HCT116 (cell line): ENCODE measurements around the gene GPR62. TPM values are rescaled to one million over a fixed set of nuclear protein-coding genes. Genes with fewer than 3 reads are reported as not detected.

ENCODE experiments used
- ATAC-seq: fragments of 200-7000 bp; cut with Tn5 transposase; 2 replicates; pipeline ENCODE4 v1.9.1; 2020; ENCODE audit warnings: mild to moderate bottlenecking, moderate library complexity
- BruUV-seq: library from RNA; stranded (reverse); fragments of 400-500 nt; replicated peaks from 2 replicates; lab custom pipeline; 2021; lab: Mats Ljungman, UMichigan
- CTCF ChIA-PET: fragments of 300-600 bp; sonication (Branson Sonifier 250); formaldehyde crosslinking; loops from one replicate; lab custom pipeline; 2021; ENCODE audit warnings: antibody characterized with exemption; lab: Charles Lee
- POLR2A ChIA-PET: fragments of 300-600, 350-600 bp; sonication (Branson Sonifier 250); formaldehyde crosslinking; loops from one replicate; lab custom pipeline; 2021; ENCODE audit warnings: antibody characterized with exemption; lab: Charles Lee
- RAD21 ChIA-PET, 2 experiments: fragments of 300-600 bp; sonication (Branson Sonifier 250); formaldehyde crosslinking; loops; one replicate each; lab custom pipeline; 2023; ENCODE audit warnings: low total read pairs in 2 of 2; ENCODE audit not compliant: uncharacterized antibody in 2 of 2, unreplicated experiment in 2 of 2, low non-redundant PET in 1 of 2; lab: Charles Lee
- DNase-seq: peaks from one replicate; pipeline ENCODE4 v3.0.0-alpha.2; 2010; ENCODE audit warnings: low read depth, low spot score
- H2AFZ ChIP-seq: fragments of 200-600 bp; shearing (Covaris generic), sonication (generic); 2 replicates; pipeline ENCODE4 v1.6.1; 2017; ENCODE audit warnings: low read depth, mixed run types, mixed read lengths, antibody characterized with exemption, low read length; ENCODE audit not compliant: poor library complexity, severe bottlenecking
- H3K27ac ChIP-seq: 2 replicates; pipeline ENCODE4 v1.5.1; 2012; ENCODE audit warnings: low read depth, low read length
- H3K27me3 ChIP-seq: fragments of 200-600 bp; sonication (generic); 2 replicates; pipeline ENCODE4 v1.6.1; 2016; ENCODE audit warnings: mixed run types, low read length, mixed read lengths; ENCODE audit not compliant: insufficient read depth
- H3K36me3 ChIP-seq, 2 experiments: fragments of 200-500 bp in 1 of 2; fragments of 200-600 bp in 1 of 2; sonication (Bioruptor generic) in 1 of 2; sonication (generic) in 1 of 2; 2 replicates each; pipeline versions ENCODE4 v1.5.1 to v1.6.1; 2014 to 2016; ENCODE audit warnings: low read length in 2 of 2, inconsistent platforms in 1 of 2, mixed read lengths in 1 of 2, mixed run types in 1 of 2; ENCODE audit not compliant: insufficient read depth in 2 of 2, control insufficient read depth in 1 of 2
- H3K4me1 ChIP-seq, 2 experiments: fragments of 200-600 bp in 1 of 2; sonication (generic) in 1 of 2; 2 replicates each; pipeline versions ENCODE4 v1.5.1 to v1.6.1; 2012 to 2017; ENCODE audit warnings: low read length in 2 of 2, inconsistent platforms in 1 of 2, mild to moderate bottlenecking in 1 of 2, mixed read lengths in 1 of 2, mixed run types in 1 of 2, moderate library complexity in 1 of 2; ENCODE audit not compliant: insufficient read depth in 2 of 2, control insufficient read depth in 1 of 2
- H3K4me2 ChIP-seq: fragments of 200-600 bp; sonication (generic); 2 replicates; pipeline ENCODE4 v1.6.1; 2017; ENCODE audit warnings: mixed run types, low read length, mixed read lengths
- H3K4me3 ChIP-seq, 2 experiments: fragments of 200-600 bp in 1 of 2; sonication (generic) in 1 of 2; replicated peaks in 1 of 2; 2 replicates each; pipeline ENCODE4 v1.5.1; 2011 to 2016; ENCODE audit warnings: low read length in 2 of 2, control low read depth in 1 of 2, low read depth in 1 of 2, mild to moderate bottlenecking in 1 of 2, mixed read lengths in 1 of 2, mixed run types in 1 of 2
- H3K79me2 ChIP-seq: fragments of 200-600 bp; sonication (generic); 2 replicates; pipeline ENCODE4 v1.6.1; 2017; ENCODE audit warnings: mild to moderate bottlenecking, mixed run types, low read length, moderate library complexity, mixed read lengths; ENCODE audit not compliant: insufficient read depth
- H3K9ac ChIP-seq: fragments of 200-600 bp; sonication (generic); 2 replicates; pipeline ENCODE4 v1.6.1; 2016; ENCODE audit warnings: low read length, mixed read lengths
- H3K9me2 ChIP-seq: fragments of 200-600 bp; sonication (generic), shearing (Covaris generic); 2 replicates; pipeline ENCODE4 v1.6.1; 2017; ENCODE audit warnings: mixed run types, mild to moderate bottlenecking, moderate library complexity; ENCODE audit not compliant: insufficient read depth
- H3K9me3 ChIP-seq, 2 experiments: fragments of 200-500 bp in 1 of 2; fragments of 200-600 bp in 1 of 2; sonication (Bioruptor generic) in 1 of 2; sonication (generic) in 1 of 2; 2 replicates each; pipeline ENCODE4 v1.6.1; 2014 to 2017; ENCODE audit warnings: low read length in 2 of 2, mixed read lengths in 2 of 2, inconsistent platforms in 1 of 2, low read depth in 1 of 2, mild to moderate bottlenecking in 1 of 2, mixed run types in 1 of 2, moderate library complexity in 1 of 2; ENCODE audit not compliant: control insufficient read depth in 1 of 2, insufficient read depth in 1 of 2
- H4K20me1 ChIP-seq: fragments of 200-600 bp; sonication (generic), shearing (Covaris generic); 2 replicates; pipeline ENCODE4 v1.6.1; 2017; ENCODE audit warnings: mixed run types, mild to moderate bottlenecking, moderate library complexity; ENCODE audit not compliant: insufficient read depth
- ELF1 ChIP-seq: IDR thresholded peaks from 2 replicates; pipeline ENCODE4 v1.6.1; 2012; ENCODE audit warnings: low read depth, borderline replicate concordance
- EZH2phosphoT487 ChIP-seq: fragments of 200-600 bp; IDR thresholded peaks from 2 replicates; pipeline ENCODE4 v1.6.1; 2018; ENCODE audit warnings: antibody characterized with exemption, borderline replicate concordance
- TCF7L2 ChIP-seq: IDR thresholded peaks from 2 replicates; pipeline ENCODE4 v1.7.0; 2011; ENCODE audit warnings: borderline replicate concordance, inconsistent platforms; ENCODE audit not compliant: insufficient read depth, insufficient read length; ENCODE audit errors: extremely low read depth
- intact Hi-C: fragments of 100-400 bp; cut with micrococcal nuclease; formaldehyde crosslinking; loops from 2 replicates; pipeline ENCODE4 v1.10.0; 2022
- total RNA-seq: library from RNA; stranded (reverse); gene quantifications from one replicate; pipeline ENCODE4 v1.2.1, GENCODE V29; 2021; ENCODE audit not compliant: unreplicated experiment
- TF ChIP-seq, protein P1 (sequence below): IDR thresholded peaks from 2 replicates; pipeline ENCODE4 v1.6.1; 2012; ENCODE audit warnings: low read depth

GPR62 gene
- total RNA-seq, 1 experiment from 2014 or later = not detected

- TF ChIP-seq, protein P1, sequence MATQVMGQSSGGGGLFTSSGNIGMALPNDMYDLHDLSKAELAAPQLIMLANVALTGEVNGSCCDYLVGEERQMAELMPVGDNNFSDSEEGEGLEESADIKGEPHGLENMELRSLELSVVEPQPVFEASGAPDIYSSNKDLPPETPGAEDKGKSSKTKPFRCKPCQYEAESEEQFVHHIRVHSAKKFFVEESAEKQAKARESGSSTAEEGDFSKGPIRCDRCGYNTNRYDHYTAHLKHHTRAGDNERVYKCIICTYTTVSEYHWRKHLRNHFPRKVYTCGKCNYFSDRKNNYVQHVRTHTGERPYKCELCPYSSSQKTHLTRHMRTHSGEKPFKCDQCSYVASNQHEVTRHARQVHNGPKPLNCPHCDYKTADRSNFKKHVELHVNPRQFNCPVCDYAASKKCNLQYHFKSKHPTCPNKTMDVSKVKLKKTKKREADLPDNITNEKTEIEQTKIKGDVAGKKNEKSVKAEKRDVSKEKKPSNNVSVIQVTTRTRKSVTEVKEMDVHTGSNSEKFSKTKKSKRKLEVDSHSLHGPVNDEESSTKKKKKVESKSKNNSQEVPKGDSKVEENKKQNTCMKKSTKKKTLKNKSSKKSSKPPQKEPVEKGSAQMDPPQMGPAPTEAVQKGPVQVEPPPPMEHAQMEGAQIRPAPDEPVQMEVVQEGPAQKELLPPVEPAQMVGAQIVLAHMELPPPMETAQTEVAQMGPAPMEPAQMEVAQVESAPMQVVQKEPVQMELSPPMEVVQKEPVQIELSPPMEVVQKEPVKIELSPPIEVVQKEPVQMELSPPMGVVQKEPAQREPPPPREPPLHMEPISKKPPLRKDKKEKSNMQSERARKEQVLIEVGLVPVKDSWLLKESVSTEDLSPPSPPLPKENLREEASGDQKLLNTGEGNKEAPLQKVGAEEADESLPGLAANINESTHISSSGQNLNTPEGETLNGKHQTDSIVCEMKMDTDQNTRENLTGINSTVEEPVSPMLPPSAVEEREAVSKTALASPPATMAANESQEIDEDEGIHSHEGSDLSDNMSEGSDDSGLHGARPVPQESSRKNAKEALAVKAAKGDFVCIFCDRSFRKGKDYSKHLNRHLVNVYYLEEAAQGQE = no peak
- TF ChIP-seq ELF1 = no peak
- TF ChIP-seq EZH2phosphoT487 = no peak
- no peak for TF ChIP-seq TCF7L2
- Histone ChIP-seq H3K27ac (no peak overlapping the region), H3K79me2 (no peaks in the 10 kb centered on the region; the same call in 1 of the 2 replicates), H3K4me3 (no peak overlapping the region), H3K4me1 (peaks cover 6 to 9% of the 10 kb centered on the region in 2 experiments), H3K9ac (no peak overlapping the region), H3K4me2 (no peak overlapping the region), H3K9me2 (no peaks in the 10 kb centered on the region), H3K36me3 (0 out of 4 replicates have a peak, but pooled peaks cover 0 to 3% of the 10 kb centered on the region in 2 experiments), H3K9me3 (no peaks in the 10 kb centered on the region), H2AFZ (no peak overlapping the region), H4K20me1 (no peaks in the 10 kb centered on the region), H3K27me3 (no peaks in the 10 kb centered on the region)
- BruUV-seq = no TSS peak
- POLR2A ChIA-PET = no interaction called here
- intact Hi-C loops = no loop called here
- no peak for ATAC-seq
- CTCF ChIA-PET = interaction anchor here (0.7 to 1.6 kb wide), 2 partner anchors 12 to 19 kb away, joined by 3 to 4 read pairs; partner anchors contain the start of gene ABHD14B
- RAD21 ChIA-PET = no interaction called here
- no peak for DNase-seq
These were observed 6.7 kb downstream of the GPR62 start for GRCh38 chr3:51961602-51962569.
